CD4-positive, alpha-beta T cell treated with Interferon gamma for 1 hour (primary cell): ENCODE measurements around the gene MED27.

ENCODE experiments used
- DNase-seq: peaks from one replicate; pipeline ENCODE4 v3.0.0-alpha.2; 2020

Gene MED27

GRCh38 chr9:131847665-131848354 lies 231.9 kb downstream of the MED27 start:
- no peak for DNase-seq

GRCh38 chr9:131845305-131846298 lies 234.1 kb downstream of the MED27 start:
- DNase-seq = no peak

GRCh38 chr9:131844745-131845118 lies 234.9 kb downstream of the MED27 start:
- no peak for DNase-seq

- no peak for DNase-seq
Observed at GRCh38 chr9:131843989-131844744, 235.5 kb downstream of the MED27 start.

- DNase-seq = no peak
Observed at GRCh38 chr9:131841765-131842318, 237.8 kb downstream of the MED27 start.

- DNase-seq = no peak
Observed at GRCh38 chr9:131840751-131841702, 238.6 kb downstream of the MED27 start.

GRCh38 chr9:131840220-131840619 lies 239.4 kb downstream of the MED27 start:
- DNase-seq = no peak

- peak; percentile 22 for DNase-seq
Observed at GRCh38 chr9:131839281-131840084, 240.2 kb downstream of the MED27 start.

GRCh38 chr9:131838530-131839280 lies 241.0 kb downstream of the MED27 start:
- DNase-seq = no peak

- no peak for DNase-seq
Observed at GRCh38 chr9:131837836-131838235, 241.8 kb downstream of the MED27 start.

GRCh38 chr9:131837316-131837715 lies 242.4 kb downstream of the MED27 start:
- no peak for DNase-seq

GRCh38 chr9:131836607-131837315 lies 242.9 kb downstream of the MED27 start:
- no peak for DNase-seq

GRCh38 chr9:131836021-131836420 lies 243.6 kb downstream of the MED27 start:
- no peak for DNase-seq

- DNase-seq = no peak
Observed at GRCh38 chr9:131835151-131835910, 244.3 kb downstream of the MED27 start.

GRCh38 chr9:131834721-131835120 lies 244.9 kb downstream of the MED27 start:
- no peak for DNase-seq

GRCh38 chr9:131833906-131834305 lies 245.8 kb downstream of the MED27 start:
- DNase-seq = no peak

GRCh38 chr9:131833083-131833482 lies 246.6 kb downstream of the MED27 start:
- no peak for DNase-seq

GRCh38 chr9:131831380-131832165 lies 248.1 kb downstream of the MED27 start:
- no peak for DNase-seq
